Measurements from ENCODE around the gene SLCO1B1. TPM values are rescaled to one million over a fixed set of nuclear protein-coding genes. Genes with fewer than 3 reads are reported as not detected.
"Not testable (repeated sequence)": the region's sequence is repeated elsewhere in the genome, so short reads cannot be mapped to it uniquely, and the experiment has no call there.

The SLCO1B1 gene
- total RNA-seq = under 1 TPM in 1 of 10 donors, not detected in 9; 0.28 TPM
- polyA plus RNA-seq = not detected
- long read RNA-seq, donor 1 = 0 reads
- long read RNA-seq, donor 2 = 0 reads
- long read RNA-seq, donor 3 = 0 reads

- no peaks in the 10 kb centered on the region for H3K36me3 ChIP-seq
Measured at GRCh38 chr12:21130998-21131397, at the start of gene SLCO1B1. Gene SLCO1B1 (plus strand): TSS chr12:21131194. CDS start chr12:21141575, 10,381 bp downstream.

GRCh38 chr12:21084753-21085152, 46.2 kb upstream of the SLCO1B1 start:
- H3K4me1 ChIP-seq; H3K36me3 ChIP-seq; H3K4me3 ChIP-seq; H3K27me3 ChIP-seq; DNase-seq; ATAC-seq; H3K27ac ChIP-seq; intact Hi-C loops (cut with DNase I): not testable (repeated sequence)
- H3K9me3 ChIP-seq = peaks cover 0 to 25% (median 4%) of the 10 kb centered on the region in 11 donors
- WGBS, 2 donors = 28 to 31% methylated on average over 1 of the region's 2 CpGs

More at GRCh38 chr12:21130998-21131397, at the start of gene SLCO1B1:
- no peak within 1 kb of the TSS for H3K27ac ChIP-seq
- no peaks in the 10 kb centered on the region for H3K27me3 ChIP-seq
- WGBS, 2 donors = 78 to 82% methylated on average over 3 of the region's 3 CpGs
- H3K4me3 ChIP-seq = no peak within 1 kb of the TSS
- no peak for TF ChIP-seq CTCF (IDR thresholded peaks at IDR 0.05)
- peaks cover 0 to 9% (median 0%) of the 10 kb centered on the region in 11 donors for H3K9me3 ChIP-seq
- DNase-seq (no peak), ATAC-seq (no peak)
- H3K4me1 ChIP-seq = no peaks in the 10 kb centered on the region
- intact Hi-C loops (cut with DNase I) = no loop called here

GRCh38 chr12:21111732-21112131, 19.3 kb upstream of the SLCO1B1 start:
- H3K4me3 ChIP-seq = no peak overlapping the region
- intact Hi-C loops (cut with DNase I) = no loop called here
- no peaks in the 10 kb centered on the region for H3K4me1 ChIP-seq
- peaks cover 0 to 4% (median 0%) of the 10 kb centered on the region in 11 donors for H3K9me3 ChIP-seq
- DNase-seq (no peak), ATAC-seq (no peak)
- no peaks in the 10 kb centered on the region for H3K27me3 ChIP-seq
- no peaks in the 10 kb centered on the region for H3K36me3 ChIP-seq
- 81 to 85% methylated on average over 4 of the region's 4 CpGs for WGBS, 2 donors
- no peak for TF ChIP-seq CTCF (IDR thresholded peaks at IDR 0.05)
- no peak overlapping the region for H3K27ac ChIP-seq

GRCh38 chr12:21113266-21113665, 17.7 kb upstream of the SLCO1B1 start:
- Histone ChIP-seq H3K27me3 (no peaks in the 10 kb centered on the region), H3K4me3 (no peak overlapping the region), H3K36me3 (no peaks in the 10 kb centered on the region), H3K9me3 (peaks cover 0 to 8% (median 0%) of the 10 kb centered on the region in 11 donors), H3K27ac (no peak overlapping the region), H3K4me1 (no peaks in the 10 kb centered on the region)
- WGBS, 2 donors = 88 to 92% methylated on average over 7 of the region's 7 CpGs
- intact Hi-C loops (cut with DNase I) = no loop called here
- ATAC-seq (no peak), DNase-seq (no peak)
- TF ChIP-seq CTCF (IDR thresholded peaks at IDR 0.05) = no peak

- Histone ChIP-seq H3K27me3 (no peaks in the 10 kb centered on the region), H3K36me3 (no peaks in the 10 kb centered on the region), H3K27ac (no peak overlapping the region), H3K4me1 (no peaks in the 10 kb centered on the region), H3K9me3 (peaks cover 0 to 9% (median 0%) of the 10 kb centered on the region in 11 donors), H3K4me3 (no peak overlapping the region)
- WGBS, 2 donors = 78 to 87% methylated on average over 3 of the region's 3 CpGs
- intact Hi-C loops (cut with DNase I) = no loop called here
- TF ChIP-seq CTCF (IDR thresholded peaks at IDR 0.05) = no peak
- no peak for ATAC-seq
- no peak for DNase-seq
Measured at GRCh38 chr12:21117995-21118394, 13.0 kb upstream of the SLCO1B1 start.
